NCI-H2196 (cell line): ENCODE results near the gene KRTAP1-1.
"Not testable (repeated sequence)": the region's sequence is repeated elsewhere in the genome, so short reads cannot be mapped to it uniquely, and the experiment has no call there.

Experiments used
- DNase-seq: peaks from one replicate; lab custom pipeline; 2025; ENCODE audit not compliant: unreplicated experiment; lab: John Stamatoyannopoulos, UW

The KRTAP1-1 gene, protein sequence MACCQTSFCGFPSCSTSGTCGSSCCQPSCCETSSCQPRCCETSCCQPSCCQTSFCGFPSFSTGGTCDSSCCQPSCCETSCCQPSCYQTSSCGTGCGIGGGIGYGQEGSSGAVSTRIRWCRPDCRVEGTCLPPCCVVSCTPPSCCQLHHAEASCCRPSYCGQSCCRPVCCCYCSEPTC

DNA sequence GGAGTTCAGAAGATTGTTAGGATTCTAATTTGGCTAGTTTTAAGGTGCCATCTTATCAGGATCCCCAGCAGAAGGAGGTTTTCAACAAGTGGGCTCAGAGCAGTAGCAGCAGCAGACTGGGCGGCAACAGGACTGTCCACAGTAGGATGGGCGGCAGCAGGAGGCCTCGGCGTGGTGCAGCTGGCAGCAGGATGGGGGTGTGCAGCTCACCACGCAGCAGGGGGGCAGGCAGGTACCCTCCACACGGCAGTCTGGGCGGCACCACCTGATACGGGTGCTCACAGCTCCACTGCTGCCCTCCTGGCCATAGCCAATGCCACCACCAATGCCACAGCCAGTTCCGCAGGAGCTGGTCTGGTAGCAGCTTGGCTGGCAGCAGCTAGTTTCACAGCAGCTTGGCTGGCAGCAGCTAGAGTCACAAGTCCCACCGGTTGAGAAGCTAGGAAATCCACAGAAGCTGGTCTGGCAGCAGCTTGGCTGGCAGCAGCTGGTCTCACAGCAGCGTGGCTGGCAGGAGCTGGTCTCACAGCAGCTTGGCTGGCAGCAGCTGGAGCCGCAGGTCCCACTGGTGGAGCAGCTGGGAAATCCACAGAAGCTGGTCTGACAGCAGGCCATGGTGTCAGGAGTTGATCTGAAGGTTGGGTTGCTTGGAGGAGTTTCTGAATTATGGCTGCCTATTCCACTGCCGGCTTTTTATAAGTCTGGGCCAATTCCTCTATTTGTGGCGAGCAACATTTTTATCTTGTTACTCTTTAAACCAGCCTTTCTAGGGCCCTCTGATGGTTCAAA is at the start of gene KRTAP1-1:
Gene KRTAP1-1, minus strand, starts transcription at position 668 of the 789 bp plus-strand sequence. Its CDS starts 53 bp downstream, at position 615.
- DNase-seq: peak; percentile 38

DNA sequence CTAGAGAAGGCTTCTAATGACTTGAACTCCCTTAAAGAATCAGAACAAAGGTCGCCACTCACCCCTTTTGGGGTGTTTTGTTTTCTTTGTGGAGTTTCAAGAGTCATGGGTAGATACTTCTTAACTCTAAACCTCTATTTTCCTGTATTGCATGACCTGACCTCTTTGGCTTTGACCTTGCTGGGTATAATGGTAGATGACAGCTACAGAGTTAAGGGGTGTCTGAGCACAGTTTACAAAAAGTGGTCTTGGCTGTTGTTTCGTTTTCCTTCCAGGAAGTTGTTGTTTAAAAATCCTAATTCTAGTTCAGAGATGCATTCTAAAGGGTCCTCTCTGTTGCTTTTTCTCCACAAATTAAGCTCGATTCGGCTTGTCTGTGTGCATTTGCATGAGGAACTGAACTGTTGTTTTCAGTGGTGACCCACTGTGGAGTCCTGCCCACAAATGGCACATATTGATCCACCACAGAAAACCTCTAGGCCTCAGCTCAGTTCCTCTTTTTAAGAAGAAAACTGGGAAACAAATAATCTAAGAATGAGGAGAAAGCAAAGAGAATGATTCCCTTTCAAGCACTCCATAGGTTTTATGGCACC is 47.6 kb upstream of the KRTAP1-1 start:
- not testable (repeated sequence) for DNase-seq

DNA sequence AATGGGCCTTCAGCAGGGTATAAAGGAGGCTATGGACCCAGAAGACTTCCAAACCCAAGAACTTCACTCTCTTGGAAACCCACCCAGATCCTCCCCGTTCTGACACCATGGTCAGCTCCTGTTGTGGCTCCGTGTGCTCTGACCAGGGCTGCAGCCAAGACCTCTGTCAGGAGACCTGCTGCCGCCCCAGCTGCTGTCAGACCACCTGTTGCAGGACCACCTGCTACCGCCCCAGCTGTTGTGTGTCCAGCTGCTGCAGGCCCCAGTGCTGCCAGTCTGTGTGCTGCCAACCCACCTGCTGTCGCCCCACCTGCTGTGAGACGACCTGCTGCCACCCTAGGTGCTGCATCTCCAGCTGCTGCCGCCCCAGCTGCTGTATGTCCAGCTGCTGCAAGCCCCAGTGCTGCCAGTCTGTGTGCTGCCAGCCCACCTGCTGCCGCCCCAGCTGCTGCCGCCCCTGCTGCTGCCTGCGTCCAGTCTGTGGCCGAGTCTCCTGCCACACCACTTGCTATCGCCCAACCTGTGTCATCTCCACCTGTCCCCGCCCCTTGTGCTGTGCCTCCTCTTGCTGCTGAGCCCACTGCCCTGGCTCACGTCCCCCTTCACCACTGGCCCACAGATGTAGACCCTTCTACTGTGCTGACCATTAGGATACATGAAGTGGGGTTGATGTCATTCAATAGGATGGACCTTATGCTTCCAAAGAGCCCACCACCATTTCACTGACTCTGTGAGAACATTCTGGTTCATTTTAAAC is 43.0 kb upstream of the KRTAP1-1 start, which contains the start of gene KRTAP4-7:
Gene KRTAP4-7, plus strand, starts transcription at position 51 of the 757 bp plus-strand sequence. Its CDS starts 57 bp downstream, at position 108.
- DNase-seq: not testable (repeated sequence)

GRCh38 chr17:41083427-41083826 is 42.2 kb upstream of the KRTAP1-1 start:
- DNase-seq: not testable (repeated sequence)

DNA sequence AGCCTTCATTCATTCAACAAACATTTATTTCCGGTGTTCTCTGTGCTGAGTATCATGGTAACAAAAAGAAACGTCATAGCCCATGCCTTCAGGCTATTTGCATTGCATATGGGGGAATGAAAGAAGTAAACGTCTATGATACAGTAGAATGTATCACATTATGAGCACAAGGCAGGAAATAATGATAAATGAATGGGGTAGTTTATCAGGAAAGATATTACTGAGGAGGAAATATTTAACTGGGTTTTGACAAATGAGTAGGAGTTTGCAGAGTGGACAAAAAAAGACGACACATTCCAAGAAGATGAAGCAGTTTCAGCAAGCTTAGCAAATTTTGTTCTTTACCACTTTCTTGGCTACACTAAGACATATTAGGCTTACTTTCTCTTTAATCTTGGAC is 41.4 kb upstream of the KRTAP1-1 start:
- no peak for DNase-seq

GRCh38 chr17:41076788-41077187 is 35.5 kb upstream of the KRTAP1-1 start:
- no peak for DNase-seq

- DNase-seq: no peak
These were observed 32.4 kb upstream of the KRTAP1-1 start for GRCh38 chr17:41073676-41074075.

DNA sequence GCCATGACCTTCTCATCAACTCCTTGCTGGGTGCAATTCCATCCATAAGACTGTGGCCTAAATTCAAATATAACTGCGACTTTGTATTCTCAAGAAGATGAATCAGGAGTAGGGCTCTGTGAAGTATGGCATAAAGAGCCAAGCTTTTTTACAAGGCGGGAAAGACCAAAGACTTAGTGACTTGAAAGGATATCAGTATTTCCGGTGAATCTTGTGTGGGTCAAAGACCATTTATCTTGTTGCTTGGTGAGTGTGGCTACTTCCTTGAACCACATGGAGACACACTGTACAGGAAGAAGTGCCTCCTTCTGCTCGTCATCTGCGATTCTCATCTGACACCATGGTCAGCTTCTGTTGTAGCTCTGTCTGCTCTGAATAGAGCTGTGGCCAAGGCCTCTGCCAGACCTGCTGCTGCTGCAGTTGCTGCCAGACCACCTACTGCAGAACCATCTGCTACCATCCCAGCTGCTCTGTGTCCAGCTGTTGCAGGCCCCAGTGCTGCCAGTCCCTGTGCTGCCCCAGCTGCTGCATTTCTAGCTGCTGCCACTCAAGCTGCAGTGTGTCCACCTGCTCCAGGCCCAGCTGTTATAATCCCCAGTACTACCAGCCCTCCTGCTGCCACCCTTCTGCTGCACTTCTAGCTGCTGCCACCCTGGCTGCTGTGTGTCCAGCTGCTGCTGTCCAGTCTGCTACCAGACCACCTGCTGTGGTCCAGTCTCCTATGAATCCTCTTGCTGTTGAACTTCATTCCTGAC is 30.5 kb upstream of the KRTAP1-1 start:
- no peak for DNase-seq

DNA sequence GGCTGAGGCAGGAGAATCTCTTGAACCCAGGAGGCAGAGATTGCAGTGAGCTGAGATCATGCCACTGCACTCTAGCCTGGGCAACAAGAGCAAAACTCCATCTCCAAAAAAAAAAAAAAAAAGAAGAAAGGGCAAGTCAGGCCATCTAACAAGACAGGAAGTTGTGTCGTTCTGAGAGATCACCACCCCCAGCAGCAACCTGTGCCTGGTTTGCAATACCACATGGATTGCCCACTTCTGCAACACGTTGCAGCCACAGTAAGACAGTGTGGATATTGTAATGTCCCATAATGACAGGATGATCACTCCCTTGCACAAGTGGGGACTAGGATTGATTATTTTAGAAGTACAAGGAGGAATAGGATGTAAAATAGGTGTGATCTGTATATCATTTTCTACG is 27.8 kb upstream of the KRTAP1-1 start:
- no peak for DNase-seq

GRCh38 chr17:41067281-41067680 is 26.0 kb upstream of the KRTAP1-1 start:
- no peak for DNase-seq

DNA sequence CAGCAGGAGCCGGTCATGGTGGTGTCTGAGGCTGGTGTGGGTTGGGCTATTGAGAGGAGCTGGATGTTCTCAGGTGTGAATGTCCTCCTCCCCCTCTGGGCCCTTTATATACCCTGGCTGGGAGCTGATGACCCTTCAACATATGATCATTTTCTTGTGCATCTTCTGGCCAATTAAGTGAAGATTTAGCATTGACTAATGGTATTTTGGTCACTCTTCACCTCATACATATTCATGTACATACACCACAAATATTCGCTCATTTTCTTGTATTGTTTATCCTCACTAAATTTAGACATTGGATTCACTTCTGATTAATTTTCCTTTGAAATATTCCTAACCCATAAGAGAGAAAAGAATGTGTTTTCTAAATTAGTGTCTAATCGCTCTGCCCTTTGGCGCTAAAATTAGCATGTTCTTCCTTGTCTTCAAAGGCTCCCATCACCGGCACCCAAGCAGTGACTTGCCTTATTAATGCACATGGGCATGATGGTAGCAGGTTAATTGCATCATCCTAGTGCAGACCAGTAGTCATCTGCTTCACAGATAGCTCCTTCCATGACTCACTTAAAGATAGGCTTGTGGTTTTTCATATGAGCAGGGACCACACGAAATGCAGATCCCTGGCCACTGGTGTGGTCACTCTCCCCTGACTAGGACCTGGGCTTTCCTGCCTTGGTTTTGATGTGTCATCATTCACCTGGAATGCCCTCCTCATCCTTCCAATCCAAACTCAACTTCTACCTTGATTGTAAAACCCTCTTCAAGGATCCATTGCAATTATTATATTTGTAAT is 24.8 kb upstream of the KRTAP1-1 start, which contains the start of gene KRTAP2-4:
Gene KRTAP2-4, minus strand, starts transcription at position 51 of the 796 bp plus-strand sequence. Its CDS starts 34 bp downstream, at position 17.
- no peak for DNase-seq

DNA sequence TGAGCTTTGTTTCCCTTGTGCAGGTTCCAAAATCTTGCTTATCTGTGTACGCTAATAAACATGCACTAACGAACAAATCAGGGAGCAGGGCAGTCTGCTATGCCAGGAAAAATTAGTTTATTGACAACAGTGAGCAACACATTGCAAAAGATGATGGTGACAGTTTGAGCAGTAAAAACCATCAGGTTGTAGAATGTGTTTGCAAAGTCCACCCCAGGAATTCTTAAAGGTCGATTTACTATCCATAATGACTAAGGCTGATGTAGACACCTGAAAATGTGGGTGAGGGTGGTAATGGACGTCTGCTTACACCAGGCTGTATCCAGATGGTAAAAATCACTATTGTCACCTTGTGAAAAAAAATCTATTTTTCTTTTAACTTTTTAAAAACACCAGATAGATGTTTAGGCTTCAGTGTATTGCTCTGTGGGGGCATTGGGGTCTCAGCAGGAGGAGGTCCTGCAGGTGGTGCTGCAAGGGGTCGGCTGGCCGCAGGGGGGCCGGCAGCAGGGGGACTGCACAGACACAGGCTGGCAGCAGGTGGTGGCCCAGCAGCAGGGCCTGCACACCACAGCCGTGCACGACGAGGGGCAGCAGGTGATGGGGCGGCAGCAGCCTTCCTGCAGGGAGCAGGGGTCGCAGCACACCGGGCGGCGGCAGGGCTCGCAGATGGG is 23.9 kb upstream of the KRTAP1-1 start:
- not testable (repeated sequence) for DNase-seq

DNA sequence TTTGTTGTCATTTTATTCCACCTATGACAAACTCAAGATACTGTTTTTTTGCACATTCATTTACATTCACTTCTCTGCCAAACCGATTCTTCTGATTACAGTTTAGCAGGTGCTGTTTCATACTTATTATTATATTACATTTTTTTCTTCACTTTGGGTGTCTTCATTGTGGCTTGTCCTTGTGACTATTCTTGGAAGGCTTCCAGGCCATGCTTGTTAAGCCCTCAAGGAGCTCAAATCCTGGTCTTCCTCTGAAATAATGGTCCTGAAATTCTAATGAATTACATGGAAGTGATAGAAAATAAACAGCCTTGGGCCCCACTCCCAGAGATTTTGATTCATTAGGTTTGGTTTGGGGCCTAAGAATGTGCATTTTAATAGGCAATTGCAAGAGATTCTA is 23.1 kb upstream of the KRTAP1-1 start:
- DNase-seq: no peak

- no peak for DNase-seq
These were observed 22.2 kb upstream of the KRTAP1-1 start for GRCh38 chr17:41063449-41063848.

DNA sequence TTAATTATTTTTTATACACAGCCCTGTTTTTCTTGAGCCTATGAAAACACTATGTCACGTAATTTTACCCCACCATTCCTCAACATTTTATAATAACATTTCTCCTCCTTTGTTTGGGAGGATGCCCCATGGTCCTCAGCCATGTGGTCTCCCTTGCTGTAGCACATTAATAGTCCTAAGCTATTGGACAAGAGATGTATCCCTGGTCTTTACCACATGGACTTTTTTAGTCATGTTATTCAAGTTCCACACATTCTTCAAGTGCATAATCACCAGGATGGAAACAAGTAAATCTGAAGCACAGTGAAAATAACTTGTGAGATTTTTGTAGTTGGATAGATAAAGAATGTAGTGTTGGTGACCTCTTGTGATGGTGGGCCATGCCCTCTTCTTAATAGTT is 20.7 kb upstream of the KRTAP1-1 start:
- no peak for DNase-seq

GRCh38 chr17:41060052-41060604 is 18.9 kb upstream of the KRTAP1-1 start, which contains the start of gene KRTAP2-3:
Gene KRTAP2-3 (minus strand): TSS chr17:41060114. CDS start chr17:41060050, 64 bp downstream.
- no peak for DNase-seq

DNA sequence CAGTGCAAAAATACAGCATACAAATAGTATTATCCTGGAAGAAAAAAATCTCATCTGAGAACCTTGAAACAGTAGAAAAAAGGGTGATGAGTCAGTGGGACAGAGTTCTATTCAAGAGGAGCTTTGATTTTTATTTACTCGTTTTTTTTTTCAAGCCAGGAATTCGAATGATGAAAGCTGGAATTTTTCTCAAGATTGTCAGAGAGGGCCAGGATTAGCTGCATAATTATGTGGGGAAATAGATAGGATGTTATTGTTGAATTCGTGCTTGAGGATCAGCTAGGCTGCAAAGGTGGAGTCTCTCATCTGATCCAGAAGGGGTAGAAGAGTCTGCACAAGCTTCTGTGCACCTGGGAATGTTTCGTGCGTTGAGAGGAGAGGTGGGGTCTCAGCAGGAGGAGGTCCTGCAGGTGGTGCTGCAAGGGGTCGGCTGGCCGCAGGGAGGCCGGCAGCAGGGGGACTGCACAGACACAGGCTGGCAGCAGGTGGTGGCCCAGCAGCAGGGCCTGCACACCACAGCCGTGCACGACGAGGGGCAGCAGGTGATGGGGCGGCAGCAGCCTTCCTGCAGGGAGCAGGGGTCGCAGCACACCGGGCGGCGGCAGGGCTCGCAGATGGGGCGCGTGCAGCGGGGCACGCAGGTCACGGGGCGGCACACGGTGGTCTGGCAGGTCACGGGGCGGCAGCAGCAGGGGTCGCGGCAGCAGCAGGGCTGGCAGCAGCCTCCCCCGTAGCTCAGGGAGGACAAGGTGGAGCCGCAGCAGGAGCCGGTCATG is 18.2 kb upstream of the KRTAP1-1 start:
- DNase-seq: not testable (repeated sequence)

- DNase-seq: no peak
These were observed 17.5 kb upstream of the KRTAP1-1 start for GRCh38 chr17:41058741-41059140.
